ENCODE results near the gene FIBCD1.

DNA sequence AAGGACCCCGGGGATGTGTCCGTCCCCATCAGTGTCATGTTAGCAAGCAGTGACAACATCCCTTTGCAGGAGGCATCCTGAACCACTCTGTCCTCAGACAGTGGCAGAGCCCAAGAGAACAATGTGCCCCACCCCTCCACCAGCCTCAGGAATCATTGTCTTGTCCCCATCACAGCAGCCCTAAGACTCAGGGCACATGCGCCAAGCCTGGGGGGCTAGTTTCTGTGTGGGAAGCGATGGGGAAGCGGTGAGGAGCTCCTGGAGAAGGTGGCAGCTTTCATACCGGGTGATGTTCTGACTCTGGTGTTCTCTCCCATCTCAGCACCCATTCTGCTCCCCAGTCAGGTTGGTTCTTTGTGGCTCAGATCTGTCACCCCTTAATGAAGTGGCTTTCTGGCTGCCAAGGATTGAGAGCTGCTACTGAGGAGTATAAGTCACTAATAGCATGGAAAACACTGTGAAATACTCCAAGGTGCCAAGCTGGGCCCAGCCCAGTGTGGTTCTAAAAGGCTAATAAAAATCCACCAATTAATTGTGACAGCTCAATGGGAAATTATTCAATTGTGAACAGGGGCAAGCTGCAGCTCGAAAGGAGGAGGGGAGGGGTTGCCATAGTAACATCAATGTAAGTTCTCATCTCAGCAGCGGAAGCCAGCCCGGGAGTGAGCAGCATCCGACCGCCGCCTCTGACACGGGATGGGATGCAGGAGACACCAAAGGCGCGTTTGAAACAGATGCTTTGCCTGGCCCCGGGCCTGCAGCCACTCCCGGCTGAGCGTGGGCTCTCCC lies 47.2 kb downstream of the FIBCD1 start:
- TF ChIP-seq, protein P1, sequence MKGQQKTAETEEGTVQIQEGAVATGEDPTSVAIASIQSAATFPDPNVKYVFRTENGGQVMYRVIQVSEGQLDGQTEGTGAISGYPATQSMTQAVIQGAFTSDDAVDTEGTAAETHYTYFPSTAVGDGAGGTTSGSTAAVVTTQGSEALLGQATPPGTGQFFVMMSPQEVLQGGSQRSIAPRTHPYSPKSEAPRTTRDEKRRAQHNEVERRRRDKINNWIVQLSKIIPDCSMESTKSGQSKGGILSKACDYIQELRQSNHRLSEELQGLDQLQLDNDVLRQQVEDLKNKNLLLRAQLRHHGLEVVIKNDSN (IDR thresholded peaks at IDR 0.05; ENCODE audit: borderline replicate concordance, low read depth): no peak
- no peak for TF ChIP-seq ELF1 (IDR thresholded peaks at IDR 0.05)
- TF ChIP-seq, protein P2, sequence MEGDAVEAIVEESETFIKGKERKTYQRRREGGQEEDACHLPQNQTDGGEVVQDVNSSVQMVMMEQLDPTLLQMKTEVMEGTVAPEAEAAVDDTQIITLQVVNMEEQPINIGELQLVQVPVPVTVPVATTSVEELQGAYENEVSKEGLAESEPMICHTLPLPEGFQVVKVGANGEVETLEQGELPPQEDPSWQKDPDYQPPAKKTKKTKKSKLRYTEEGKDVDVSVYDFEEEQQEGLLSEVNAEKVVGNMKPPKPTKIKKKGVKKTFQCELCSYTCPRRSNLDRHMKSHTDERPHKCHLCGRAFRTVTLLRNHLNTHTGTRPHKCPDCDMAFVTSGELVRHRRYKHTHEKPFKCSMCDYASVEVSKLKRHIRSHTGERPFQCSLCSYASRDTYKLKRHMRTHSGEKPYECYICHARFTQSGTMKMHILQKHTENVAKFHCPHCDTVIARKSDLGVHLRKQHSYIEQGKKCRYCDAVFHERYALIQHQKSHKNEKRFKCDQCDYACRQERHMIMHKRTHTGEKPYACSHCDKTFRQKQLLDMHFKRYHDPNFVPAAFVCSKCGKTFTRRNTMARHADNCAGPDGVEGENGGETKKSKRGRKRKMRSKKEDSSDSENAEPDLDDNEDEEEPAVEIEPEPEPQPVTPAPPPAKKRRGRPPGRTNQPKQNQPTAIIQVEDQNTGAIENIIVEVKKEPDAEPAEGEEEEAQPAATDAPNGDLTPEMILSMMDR (IDR thresholded peaks at IDR 0.05): no peak
- no peak for TF ChIP-seq CHD2 (IDR thresholded peaks at IDR 0.05; ENCODE audit: low read length, partially characterized antibody)
